Measurements from ENCODE around the gene CNNM1.

DNA sequence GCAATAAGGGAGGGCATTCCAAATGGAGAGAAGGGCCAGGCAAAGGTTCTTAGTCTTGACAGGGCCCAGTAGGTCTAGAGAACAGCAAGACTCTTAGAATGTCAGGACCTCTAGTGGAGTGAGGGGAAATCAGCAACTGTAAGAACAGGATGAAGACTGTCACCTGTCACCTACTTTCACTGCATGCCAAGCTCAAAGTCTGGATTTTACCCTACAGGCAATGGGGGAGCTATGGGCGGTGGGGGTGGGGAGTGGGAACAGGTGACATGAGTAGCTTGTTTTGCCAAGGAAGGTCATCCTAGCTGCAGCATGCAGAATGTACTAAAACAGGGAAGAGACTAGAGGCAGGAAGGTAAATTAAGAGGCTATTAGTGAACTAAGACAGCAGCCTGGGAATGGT is 82.9 kb downstream of the CNNM1 start:
- TF ChIP-seq, protein P1, sequence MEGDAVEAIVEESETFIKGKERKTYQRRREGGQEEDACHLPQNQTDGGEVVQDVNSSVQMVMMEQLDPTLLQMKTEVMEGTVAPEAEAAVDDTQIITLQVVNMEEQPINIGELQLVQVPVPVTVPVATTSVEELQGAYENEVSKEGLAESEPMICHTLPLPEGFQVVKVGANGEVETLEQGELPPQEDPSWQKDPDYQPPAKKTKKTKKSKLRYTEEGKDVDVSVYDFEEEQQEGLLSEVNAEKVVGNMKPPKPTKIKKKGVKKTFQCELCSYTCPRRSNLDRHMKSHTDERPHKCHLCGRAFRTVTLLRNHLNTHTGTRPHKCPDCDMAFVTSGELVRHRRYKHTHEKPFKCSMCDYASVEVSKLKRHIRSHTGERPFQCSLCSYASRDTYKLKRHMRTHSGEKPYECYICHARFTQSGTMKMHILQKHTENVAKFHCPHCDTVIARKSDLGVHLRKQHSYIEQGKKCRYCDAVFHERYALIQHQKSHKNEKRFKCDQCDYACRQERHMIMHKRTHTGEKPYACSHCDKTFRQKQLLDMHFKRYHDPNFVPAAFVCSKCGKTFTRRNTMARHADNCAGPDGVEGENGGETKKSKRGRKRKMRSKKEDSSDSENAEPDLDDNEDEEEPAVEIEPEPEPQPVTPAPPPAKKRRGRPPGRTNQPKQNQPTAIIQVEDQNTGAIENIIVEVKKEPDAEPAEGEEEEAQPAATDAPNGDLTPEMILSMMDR (IDR thresholded peaks at IDR 0.05), result no peak
- no peak for TF ChIP-seq POLR2AphosphoS5 (IDR thresholded peaks at IDR 0.05)
